NOMO-1 treated with dmso at 0.1 percent for 144 hours (cell line): ENCODE results near the gene HOXB5.
A peak's percentile ranks its signal among the peaks of the same experiment; 100 is the strongest.

Experiments used
- DNase-seq: peaks from one replicate; lab custom pipeline; 2025; ENCODE audit not compliant: unreplicated experiment; lab: John Stamatoyannopoulos, UW

HOXB5 gene

GRCh38 chr17:48629411-48629759, 35.8 kb upstream of the HOXB5 start:
- DNase-seq, result no peak

GRCh38 chr17:48628649-48629410, 35.3 kb upstream of the HOXB5 start:
- peak; percentile 24 for DNase-seq

GRCh38 chr17:48627623-48628521, 34.3 kb upstream of the HOXB5 start:
- no peak for DNase-seq

GRCh38 chr17:48627118-48627597, 33.6 kb upstream of the HOXB5 start:
- no peak for DNase-seq

GRCh38 chr17:48626245-48627117, 32.9 kb upstream of the HOXB5 start, which contains the start of gene HOXB9:
Gene HOXB9, minus strand, starts transcription at chr17:48626358. Its CDS starts 89 bp downstream, at chr17:48626269.
- DNase-seq, result no peak

- DNase-seq, result no peak
These were observed 32.1 kb upstream of the HOXB5 start for GRCh38 chr17:48625495-48626244.

- no peak for DNase-seq
These were observed 31.2 kb upstream of the HOXB5 start for GRCh38 chr17:48624544-48625494.

- no peak for DNase-seq
These were observed 30.5 kb upstream of the HOXB5 start for GRCh38 chr17:48624118-48624517.

- DNase-seq, result no peak
These were observed 30.0 kb upstream of the HOXB5 start for GRCh38 chr17:48623583-48623982.

- DNase-seq, result no peak
These were observed 29.3 kb upstream of the HOXB5 start for GRCh38 chr17:48622857-48623256.

- no peak for DNase-seq
These were observed 28.1 kb upstream of the HOXB5 start for GRCh38 chr17:48621410-48622392.

GRCh38 chr17:48620461-48621139, 27.0 kb upstream of the HOXB5 start:
- DNase-seq, result no peak

- DNase-seq, result no peak
These were observed 26.4 kb upstream of the HOXB5 start for GRCh38 chr17:48619826-48620449.

- peak; percentile 67 for DNase-seq
These were observed 24.8 kb upstream of the HOXB5 start for GRCh38 chr17:48618256-48618896.

GRCh38 chr17:48617471-48618255, 24.1 kb upstream of the HOXB5 start:
- DNase-seq, result no peak
